Vagina (tissue), 2 donors: Measurements from ENCODE around the gene STK11IP. TPM values are rescaled to one million over a fixed set of nuclear protein-coding genes. Genes with fewer than 3 reads are reported as not detected.
A peak's percentile ranks its signal among the peaks of the same experiment; 100 is the strongest.
"Not testable (repeated sequence)": the region's sequence is repeated elsewhere in the genome, so short reads cannot be mapped to it uniquely, and the experiment has no call there.

Experiments used
- DNase-seq, 2 donors: peaks; one replicate each; pipeline ENCODE4 v3.0.0-alpha.2; 2017; ENCODE audit errors: extremely low spot score in 2 of 2
- H3K27ac ChIP-seq: fragments of 200-600 bp; sonication (generic); one replicate; pipeline ENCODE4 v1.5.1; 2019
- H3K27me3 ChIP-seq: fragments of 200-600 bp; sonication (generic); one replicate; pipeline ENCODE4 v1.5.1; 2019
- H3K36me3 ChIP-seq, 2 donors: fragments of 200-600 bp; sonication (generic); one replicate each; pipeline ENCODE4 v1.5.1; 2017 to 2019
- H3K4me1 ChIP-seq: fragments of 200-600 bp; sonication (generic); one replicate; pipeline ENCODE4 v1.5.1; 2019
- H3K4me3 ChIP-seq, 2 donors: fragments of 200-600 bp; sonication (generic); 1 replicate in 1 of 2; 2 replicates in 1 of 2; pipeline ENCODE4 v1.5.1; 2016 to 2019
- H3K9me3 ChIP-seq: fragments of 200-600 bp; sonication (generic); one replicate; pipeline ENCODE4 v1.5.1; 2019
- POLR2A ChIP-seq, 2 donors: fragments of 450-650 bp; IDR thresholded peaks; one replicate each; pipeline ENCODE4 v1.6.1; 2017; ENCODE audit warnings: antibody characterized with exemption in 2 of 2, mild to moderate bottlenecking in 2 of 2, moderate library complexity in 2 of 2
- POLR2AphosphoS5 ChIP-seq, 2 donors: sonication (generic); formaldehyde crosslinking; IDR thresholded peaks; one replicate each; pipeline ENCODE4 v1.9.0; 2017; ENCODE audit warnings: antibody characterized with exemption in 2 of 2, mild to moderate bottlenecking in 2 of 2, low read depth in 1 of 2; ENCODE audit not compliant: insufficient read depth in 1 of 2
- intact Hi-C: fragments of 100-400 bp; cut with DNase I; formaldehyde crosslinking; loops from one replicate; pipeline ENCODE4 v1.15.1; 2023
- total RNA-seq: library from RNA; depleted of rRNA; stranded (reverse); fragments of >200 nt; gene quantifications from one replicate; pipeline ENCODE4 v1.2.3, GENCODE V29; 2016
- TF ChIP-seq, protein P1 (sequence below), 3 experiments: fragments of 450-650 bp in 2 of 3; fragments of 200-600 bp in 1 of 3; sonication (generic) in 1 of 3; IDR thresholded peaks; one replicate each; pipeline ENCODE4 v1.5.1; 2017 to 2019; ENCODE audit warnings: antibody characterized with exemption in 3 of 3, mild to moderate bottlenecking in 2 of 3, moderate library complexity in 2 of 3

STK11IP gene
- total RNA-seq, 1 donor from 2014 or later, result 11.3 TPM

DNA sequence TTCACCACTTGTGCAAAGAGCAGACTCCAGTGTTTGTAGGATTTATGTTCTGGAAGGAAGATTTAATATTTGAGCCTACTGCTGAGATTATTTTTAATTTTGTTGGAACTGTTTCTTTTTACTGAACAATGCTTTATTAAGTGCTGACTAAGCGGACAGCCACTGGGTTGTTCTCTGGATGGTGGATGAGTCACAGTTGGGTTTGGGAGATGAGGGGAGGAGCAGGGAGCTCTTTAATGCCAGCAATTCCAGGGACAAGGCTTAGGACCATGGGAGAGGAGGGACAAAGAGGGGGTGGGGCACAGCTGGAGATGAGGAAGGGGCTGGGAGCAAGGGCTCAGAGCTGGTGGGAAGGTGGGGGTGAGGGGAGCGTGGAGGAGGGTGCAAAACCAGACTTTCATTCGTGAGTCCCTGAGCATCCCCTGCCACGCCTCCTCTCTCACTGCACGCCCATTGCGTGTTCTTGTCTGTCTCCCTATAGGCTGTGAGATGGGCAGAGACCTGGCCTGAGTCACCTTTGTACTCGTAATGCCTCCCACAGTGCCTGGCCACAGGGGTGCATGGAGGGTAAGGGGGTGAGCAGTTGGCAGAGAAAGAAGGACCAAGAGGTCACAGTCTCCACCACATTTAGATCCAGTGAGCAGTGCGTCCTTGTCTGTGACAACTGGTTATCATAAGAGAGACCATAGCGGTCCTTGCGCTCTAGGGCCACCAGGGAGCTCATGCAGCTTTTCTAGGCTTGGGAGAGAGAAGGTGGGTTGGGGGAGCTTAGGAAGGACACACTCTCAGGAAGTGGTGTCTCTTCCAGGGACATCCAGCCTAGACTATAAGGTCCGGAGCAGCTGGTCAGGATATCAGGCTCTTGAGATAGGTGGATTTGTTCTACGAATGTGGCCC, 48.2 kb downstream of the STK11IP start:
- TF ChIP-seq POLR2AphosphoS5 (IDR thresholded peaks at IDR 0.05; ENCODE audit: insufficient read depth in 1 of 2, low read depth in 1 of 2) (no peak), POLR2A (IDR thresholded peaks at IDR 0.05) (no peak)
- TF ChIP-seq, protein P1, sequence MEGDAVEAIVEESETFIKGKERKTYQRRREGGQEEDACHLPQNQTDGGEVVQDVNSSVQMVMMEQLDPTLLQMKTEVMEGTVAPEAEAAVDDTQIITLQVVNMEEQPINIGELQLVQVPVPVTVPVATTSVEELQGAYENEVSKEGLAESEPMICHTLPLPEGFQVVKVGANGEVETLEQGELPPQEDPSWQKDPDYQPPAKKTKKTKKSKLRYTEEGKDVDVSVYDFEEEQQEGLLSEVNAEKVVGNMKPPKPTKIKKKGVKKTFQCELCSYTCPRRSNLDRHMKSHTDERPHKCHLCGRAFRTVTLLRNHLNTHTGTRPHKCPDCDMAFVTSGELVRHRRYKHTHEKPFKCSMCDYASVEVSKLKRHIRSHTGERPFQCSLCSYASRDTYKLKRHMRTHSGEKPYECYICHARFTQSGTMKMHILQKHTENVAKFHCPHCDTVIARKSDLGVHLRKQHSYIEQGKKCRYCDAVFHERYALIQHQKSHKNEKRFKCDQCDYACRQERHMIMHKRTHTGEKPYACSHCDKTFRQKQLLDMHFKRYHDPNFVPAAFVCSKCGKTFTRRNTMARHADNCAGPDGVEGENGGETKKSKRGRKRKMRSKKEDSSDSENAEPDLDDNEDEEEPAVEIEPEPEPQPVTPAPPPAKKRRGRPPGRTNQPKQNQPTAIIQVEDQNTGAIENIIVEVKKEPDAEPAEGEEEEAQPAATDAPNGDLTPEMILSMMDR (IDR thresholded peaks at IDR 0.05), result no peak
- intact Hi-C loops, result no loop called here
- peak; percentile 52 to 78 for DNase-seq
- no peak overlapping the region for H3K4me3 ChIP-seq
- no peaks in the 10 kb centered on the region for H3K27me3 ChIP-seq
- no peaks in the 10 kb centered on the region for H3K36me3 ChIP-seq
- peaks cover 20% of the 10 kb centered on the region for H3K4me1 ChIP-seq
- H3K27ac ChIP-seq, result peak overlapping the region; percentile 38
- no peaks in the 10 kb centered on the region for H3K9me3 ChIP-seq

DNA sequence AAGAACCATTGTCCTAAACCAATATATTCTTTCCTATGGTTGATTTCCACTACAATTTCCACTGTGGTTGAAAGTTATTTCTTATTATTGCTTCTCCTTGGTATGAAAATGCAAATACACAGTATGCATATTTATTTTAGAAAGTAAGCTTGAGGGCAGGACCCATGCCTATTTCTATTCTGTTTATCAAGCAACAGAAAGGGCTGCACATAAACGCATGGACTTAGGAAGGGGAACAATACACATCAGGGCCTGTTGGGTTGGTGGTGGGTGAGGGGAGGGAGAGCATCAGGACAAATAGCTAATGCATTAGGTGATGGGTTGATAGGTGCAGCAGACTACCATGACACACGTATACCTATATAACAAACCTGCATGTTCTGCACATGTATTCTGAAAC, 50.5 kb downstream of the STK11IP start:
- no peak for DNase-seq
- TF ChIP-seq, protein P1 (IDR thresholded peaks at IDR 0.05), result no peak
- no peak for TF ChIP-seq POLR2A (IDR thresholded peaks at IDR 0.05)
- Histone ChIP-seq H3K9me3 (no peaks in the 10 kb centered on the region), H3K36me3 (no peaks in the 10 kb centered on the region), H3K4me3 (no peak overlapping the region), H3K4me1 (peaks cover 15% of the 10 kb centered on the region), H3K27ac (no peak overlapping the region), H3K27me3 (no peaks in the 10 kb centered on the region)
- intact Hi-C loops, result no loop called here

DNA sequence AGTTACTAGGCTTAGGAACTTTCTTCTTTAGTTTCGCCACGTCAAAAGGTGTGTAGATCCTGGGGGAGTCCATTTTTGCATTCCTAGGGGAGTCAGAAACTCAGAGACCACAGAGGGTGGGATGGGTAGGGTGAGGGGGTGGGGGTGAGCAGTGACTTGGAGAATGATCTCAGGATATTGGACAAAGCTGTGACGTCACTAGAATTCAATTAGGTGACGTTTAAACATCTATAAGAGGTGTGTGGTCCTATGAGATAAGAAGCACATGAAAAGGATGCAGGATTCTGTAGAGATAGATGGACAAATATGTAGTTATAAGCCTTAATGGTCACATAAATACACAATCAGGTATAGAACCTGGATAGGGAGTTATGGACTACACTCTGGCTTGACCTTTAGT, 51.3 kb downstream of the STK11IP start:
- H3K27ac ChIP-seq, result no peak overlapping the region
- peaks cover 15% of the 10 kb centered on the region for H3K4me1 ChIP-seq
- H3K9me3 ChIP-seq, result no peaks in the 10 kb centered on the region
- intact Hi-C loops, result no loop called here
- no peaks in the 10 kb centered on the region for H3K36me3 ChIP-seq
- TF ChIP-seq POLR2A (IDR thresholded peaks at IDR 0.05), result no peak
- TF ChIP-seq POLR2AphosphoS5 (IDR thresholded peaks at IDR 0.05; ENCODE audit: insufficient read depth in 1 of 2, low read depth in 1 of 2), result no peak
- TF ChIP-seq, protein P1 (IDR thresholded peaks at IDR 0.05), result no peak
- no peaks in the 10 kb centered on the region for H3K27me3 ChIP-seq
- no peak for DNase-seq
- no peak overlapping the region for H3K4me3 ChIP-seq

DNA sequence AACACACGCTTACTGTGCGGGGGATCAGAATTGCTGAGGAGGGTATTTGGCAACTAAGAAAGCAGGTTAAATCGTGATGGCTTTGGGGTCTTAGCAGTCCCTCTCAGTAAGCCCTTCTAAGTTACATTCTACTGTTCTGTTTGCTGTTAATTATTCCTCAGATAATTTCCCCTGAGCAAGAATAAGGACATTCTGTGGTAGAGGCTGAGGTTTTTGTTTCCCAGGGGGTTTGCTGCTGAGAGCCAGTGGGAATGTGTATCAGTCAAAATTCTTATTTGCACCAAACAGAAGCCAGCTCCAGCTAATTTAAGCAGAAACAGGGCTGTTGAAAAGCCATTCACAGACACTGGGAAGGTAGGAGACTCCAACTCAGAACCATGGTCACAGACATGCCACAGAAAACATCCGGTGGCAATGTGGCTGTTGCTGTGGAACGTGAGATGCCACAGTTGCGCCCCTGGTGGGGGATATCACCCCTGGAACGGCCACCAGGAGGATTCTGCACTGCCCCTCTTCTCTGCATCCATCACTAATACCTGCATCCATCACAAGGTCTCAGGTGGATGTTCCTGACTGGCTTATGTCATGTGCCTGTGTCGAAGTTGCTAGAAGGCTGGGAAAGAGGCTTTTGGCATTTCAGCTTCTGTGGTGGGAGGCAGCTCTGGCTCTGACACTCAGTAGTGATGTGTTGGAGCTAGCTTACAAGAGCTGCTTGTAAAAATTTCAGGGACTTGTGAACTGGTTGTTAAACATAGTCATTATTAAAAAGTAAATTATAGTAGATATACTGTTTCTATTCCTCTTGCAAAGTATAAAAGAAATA, 53.0 kb downstream of the STK11IP start:
- no peaks in the 10 kb centered on the region for H3K36me3 ChIP-seq
- H3K4me1 ChIP-seq, result peaks cover 5% of the 10 kb centered on the region
- H3K4me3 ChIP-seq, result no peak overlapping the region
- TF ChIP-seq POLR2A (IDR thresholded peaks at IDR 0.05) (no peak), POLR2AphosphoS5 (IDR thresholded peaks at IDR 0.05; ENCODE audit: insufficient read depth in 1 of 2, low read depth in 1 of 2) (no peak)
- TF ChIP-seq, protein P1 (IDR thresholded peaks at IDR 0.05), result no peak
- no peaks in the 10 kb centered on the region for H3K27me3 ChIP-seq
- intact Hi-C loops, result no loop called here
- H3K9me3 ChIP-seq, result no peaks in the 10 kb centered on the region
- DNase-seq, result peak; percentile 22 to 43
- no peak overlapping the region for H3K27ac ChIP-seq

DNA sequence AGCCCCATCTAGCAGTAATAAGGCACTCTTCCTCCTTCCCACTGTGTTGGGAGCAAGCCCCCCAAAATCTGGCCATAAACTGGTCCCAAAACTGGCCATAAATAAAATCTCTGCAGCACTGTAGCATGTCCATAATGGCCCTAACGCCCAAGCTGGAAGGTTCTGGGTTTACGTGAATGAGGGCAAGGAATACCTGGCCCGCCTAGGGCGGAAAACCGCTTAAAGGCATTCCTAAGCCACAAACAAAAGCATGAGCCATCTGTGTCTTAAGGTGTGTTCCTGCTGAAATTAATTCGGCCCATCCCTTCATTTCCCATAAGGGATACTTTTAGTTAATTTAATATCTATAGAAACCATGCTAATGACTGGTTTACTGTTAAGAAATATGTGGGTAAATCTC, 54.0 kb downstream of the STK11IP start:
- H3K9me3 ChIP-seq, H3K27me3 ChIP-seq, H3K27ac ChIP-seq, H3K4me1 ChIP-seq, intact Hi-C loops, H3K4me3 ChIP-seq, H3K36me3 ChIP-seq: not testable (repeated sequence)
- peak in 1 of 2 donors; percentile 34 for DNase-seq
